GM19025 (cell line): ENCODE results near the gene PBX4.

Source experiments
- ATAC-seq: cut with Tn5 transposase; IDR thresholded peaks from one replicate; pipeline ENCODE4 v1.9.1; 2021; ENCODE audit warnings: mild to moderate bottlenecking, low read depth, moderate library complexity; ENCODE audit not compliant: unreplicated experiment

Gene PBX4

DNA sequence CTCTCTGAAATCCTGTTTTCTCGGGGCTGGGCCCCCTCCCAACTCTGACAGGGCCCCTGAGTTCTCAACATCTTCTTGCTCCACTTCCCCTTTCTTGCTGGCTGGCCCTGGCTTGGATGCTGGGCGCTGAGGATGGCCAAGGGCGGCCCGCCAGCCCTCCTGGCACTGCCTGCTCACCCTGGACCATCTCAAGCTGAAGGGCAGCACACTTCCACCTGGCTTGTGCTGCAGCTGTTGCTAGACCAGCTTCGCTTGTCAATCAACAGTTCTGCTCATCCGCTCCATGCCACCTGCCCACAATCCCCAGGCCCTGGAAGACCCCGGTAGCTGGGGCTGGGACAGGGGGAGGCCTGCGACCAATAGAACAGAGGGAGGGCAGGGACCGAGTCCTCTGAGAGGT is 31.8 kb upstream of the PBX4 start:
- no peak for ATAC-seq

DNA sequence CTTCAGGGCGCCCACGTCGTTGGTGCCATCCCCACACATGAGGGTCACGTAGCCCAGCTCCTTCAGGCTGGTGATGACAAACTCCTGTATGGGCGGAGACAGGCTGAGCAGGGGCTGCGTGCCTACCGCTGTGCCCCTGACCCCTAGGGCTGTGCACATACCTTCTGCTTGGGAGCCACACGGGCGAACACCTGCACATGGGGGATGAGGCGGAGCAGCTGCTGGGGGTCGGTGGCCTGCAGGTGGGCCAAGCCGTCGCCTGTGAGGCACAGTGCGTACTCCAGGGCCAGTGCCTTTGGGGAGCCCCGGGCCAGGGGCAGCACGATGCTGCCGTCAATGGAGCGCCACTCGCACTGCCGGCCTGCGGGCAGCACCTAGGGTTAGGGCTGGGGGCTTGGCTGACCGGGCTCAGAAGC is 31.1 kb upstream of the PBX4 start:
- no peak for ATAC-seq

DNA sequence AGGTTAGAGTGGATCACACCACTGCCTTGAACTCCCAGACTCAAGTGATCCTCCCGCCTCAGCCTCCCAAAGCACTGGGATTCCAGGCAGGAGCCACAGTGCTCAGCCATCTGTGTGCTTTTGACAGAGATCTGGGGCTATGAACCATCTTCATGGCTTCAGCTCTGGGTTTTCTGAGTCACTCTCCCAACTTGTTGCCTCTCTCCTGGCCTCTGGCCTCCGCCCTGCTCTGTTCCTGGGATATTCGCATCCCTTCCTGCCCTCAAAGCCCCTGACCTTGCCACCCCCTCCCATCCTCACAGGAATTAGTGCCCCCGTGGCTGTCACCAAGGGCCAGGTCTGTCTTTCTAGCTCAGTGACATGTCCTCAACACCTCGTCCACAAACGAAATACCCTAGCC is 30.7 kb upstream of the PBX4 start:
- no peak for ATAC-seq

DNA sequence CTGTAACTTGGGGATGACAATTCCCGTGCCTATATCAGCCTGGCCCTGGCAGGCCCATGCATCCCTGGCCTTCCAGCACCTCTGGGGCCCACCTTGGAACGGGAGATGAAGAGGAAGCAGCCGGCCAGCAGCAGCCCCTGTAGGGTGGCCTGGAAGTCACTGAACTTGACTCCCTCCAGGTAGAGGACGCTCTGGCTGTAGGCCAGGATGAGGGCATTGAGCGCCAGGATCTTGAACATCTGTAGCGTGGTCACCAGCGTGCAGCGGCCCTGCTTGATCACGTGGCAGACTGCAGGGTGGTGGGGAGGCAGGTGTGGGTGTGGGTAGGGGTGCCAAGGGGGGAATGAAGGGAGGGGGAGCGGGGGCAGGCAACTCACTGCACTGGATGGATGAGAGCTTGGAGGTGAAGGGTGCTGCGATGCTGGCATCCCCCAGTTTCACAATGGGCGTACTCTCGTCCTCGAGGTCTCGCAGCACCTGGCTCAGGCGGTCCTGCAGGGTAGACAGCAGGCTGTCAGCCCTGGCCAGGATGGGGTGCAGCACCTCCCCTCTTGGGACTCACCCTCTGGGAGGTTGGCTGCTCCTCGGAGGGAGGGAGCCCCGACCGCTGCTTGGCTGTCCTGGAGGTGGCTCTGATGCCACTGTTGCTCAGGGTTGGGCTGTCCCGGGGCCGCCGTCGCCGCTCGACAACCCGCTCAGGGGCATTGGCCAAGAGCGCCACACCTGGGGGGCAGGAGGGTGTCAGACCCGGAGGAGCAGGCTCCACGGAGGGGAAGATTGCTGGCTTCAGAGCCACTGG is 28.7 kb upstream of the PBX4 start:
- ATAC-seq, result no peak

DNA sequence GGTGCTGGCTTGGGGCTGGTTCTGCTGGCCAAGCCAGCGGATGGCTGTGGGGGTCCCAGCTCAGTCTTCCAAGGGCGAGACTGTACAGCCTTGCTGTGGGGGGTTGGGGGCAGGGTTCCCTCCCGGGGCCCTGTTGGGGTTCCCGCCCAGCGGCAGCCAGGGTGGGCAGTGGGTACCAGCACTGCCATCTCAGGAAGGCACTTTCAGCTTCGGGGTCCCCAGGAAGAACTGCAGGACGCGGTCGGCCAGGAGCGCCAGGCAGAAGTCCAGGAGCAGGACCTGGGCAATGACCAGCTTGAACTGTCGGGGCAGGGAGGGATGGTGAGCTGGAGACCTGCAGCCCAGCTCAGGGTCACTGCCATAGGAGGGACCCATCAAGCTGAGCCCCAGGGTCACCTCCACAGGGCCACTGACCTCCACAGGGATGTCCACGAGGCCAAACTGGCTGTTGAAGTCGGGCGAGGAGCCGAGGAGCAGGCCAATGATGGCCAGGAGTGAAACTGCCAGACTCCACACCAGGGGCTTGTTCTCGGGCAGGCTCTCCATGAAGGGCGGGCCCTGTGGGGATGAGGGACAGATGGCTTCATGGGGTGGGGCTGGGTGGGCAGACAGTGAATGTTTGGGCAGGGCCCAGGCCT is 26.9 kb upstream of the PBX4 start:
- no peak for ATAC-seq

DNA sequence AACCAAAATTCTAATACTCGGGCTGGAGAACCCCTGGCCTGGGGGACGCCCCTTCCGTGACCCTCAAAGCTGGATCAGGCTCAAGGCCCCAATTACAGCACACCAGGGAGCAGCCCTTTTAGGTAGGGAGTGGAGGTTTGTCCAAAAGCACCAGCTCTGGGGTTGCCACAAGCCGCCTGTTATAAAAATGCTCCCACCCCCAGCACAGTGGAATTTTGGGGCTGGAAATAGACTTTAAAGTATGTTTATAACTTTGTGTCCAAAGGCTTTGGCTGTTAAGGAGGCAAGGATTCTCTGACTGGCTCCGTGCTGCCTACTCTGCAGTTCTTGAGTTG is 25.5 kb upstream of the PBX4 start:
- no peak for ATAC-seq

DNA sequence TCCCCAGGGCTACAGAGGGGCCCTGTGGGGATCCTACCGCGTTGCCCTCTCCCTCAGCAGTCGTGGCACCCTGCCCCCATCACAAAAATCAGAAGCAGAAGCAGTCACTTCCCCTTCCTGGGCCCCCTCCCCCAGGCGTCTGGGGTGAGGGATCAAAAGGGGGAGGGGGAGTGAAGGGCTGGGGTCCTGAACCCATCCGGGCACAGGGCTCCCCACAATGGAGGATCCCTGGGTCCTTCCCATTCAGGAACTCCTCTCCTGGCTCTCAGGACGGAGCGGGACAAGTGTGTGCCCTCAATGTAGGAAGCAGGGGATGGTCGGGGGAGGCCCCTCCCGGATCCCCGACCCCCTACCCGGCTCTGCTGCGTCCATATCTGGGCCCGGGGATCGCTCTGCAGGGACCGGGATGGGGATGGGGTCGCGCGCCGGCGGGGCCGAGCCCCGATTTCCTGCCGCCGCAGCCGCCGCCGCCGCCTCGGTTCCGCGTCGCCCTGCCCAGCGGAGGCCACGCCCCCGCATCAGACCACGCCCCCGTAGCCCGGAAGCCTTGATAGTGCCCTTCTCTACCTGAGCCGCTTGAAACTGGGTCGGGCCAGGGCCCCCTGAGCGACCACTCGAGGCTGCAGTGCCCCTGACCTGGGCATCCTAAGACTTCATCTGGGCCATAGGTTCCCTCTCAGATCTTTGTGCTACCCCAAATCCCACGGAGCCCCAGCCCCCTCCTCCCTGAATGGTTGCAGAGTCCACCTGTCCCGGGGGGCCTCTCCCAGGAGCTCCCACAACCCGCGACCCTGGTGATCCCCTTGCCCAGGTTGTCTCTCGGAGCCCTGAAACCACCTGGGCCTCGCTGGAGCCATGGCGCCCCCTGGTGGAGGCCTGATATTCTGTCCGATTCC is 24.9 kb upstream of the PBX4 start, which contains the start of gene GMIP:
GMIP (minus strand) TSS at position 500 of the 896 bp plus-strand sequence; CDS start at position 372, 128 bp downstream.
- ATAC-seq, result no peak

DNA sequence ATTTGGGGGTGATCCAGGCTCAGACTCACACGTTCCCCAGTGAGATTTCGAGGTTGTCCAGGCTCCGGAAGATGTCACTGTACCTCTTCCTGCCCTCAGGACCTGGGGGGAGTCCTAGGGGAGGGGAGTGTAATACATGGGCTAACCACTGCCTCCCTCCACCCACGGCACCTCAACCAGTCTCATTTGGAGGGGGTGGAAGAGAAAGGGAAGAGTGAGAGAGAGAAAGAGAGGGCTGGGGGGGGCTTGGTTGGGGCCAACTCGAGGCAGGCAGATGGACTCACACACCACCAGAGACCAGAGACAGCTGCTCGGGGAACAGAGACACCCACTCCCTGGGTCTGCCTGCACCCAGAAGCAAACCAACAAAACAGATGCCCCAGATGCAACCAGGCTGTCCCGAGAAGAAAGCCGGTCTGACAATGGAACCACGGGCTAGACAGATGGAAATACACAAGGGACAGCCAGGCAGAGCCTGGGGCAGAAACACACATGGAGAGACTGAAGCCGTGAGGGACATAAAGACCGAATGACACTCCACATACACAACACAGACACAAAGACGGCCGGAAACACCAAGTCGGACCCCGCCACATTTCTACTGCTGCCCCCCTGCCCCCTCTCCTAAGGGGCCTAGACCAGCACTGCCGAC is 24.1 kb upstream of the PBX4 start:
- ATAC-seq, result no peak

DNA sequence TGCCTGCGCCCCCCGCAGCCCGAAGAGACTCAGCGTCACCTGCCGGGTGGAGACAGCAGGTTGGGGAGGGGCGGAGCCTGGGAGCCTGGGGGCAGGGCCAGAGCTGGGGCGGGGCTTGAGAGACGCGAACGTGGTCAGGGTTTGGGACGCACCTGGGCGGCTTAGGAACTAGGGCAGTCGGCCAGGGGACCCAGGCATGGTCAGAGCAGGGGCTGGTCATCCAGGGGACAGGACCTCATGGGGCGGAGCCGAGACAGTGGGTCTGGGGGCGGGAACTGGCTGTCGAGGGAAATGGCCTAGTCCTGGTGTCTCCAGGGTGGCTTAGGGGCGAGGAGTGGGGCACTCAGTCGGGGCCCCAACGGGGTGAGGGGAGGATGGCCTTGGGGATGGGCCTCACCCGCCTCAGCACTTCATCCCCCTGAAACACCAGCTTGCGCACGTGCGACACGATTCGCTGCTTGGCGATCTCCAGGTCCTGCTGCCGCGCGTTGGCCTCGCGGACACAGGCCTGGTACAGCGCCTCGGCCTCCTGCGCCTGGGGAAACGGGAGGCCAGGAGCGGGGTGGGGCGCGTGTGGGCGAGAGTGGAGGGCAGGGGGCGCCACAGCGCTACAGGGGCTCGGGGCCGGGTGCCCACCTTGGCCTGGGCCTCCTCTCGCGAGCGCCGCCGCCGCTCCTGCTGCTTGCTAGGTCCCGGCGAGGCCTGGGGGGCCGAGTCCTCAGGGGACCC is 19.2 kb upstream of the PBX4 start:
- ATAC-seq, result no peak

DNA sequence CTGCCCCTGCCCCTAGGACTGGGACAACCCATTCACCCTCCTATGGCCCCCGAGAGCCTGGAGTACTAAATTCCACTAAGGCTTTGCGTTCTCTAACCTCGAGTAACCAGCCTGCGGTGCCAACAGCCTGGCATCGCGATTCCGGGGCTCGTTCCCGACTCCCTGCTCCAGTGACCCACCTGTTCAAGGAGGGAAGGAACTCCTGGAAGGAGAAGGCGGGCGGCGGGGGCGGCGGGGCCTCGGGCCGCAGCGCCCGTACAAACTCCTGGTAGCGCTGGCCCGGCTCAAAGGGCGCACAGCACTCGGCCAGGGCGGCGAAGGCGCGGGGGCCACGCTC is 18.7 kb upstream of the PBX4 start:
- ATAC-seq, result no peak

DNA sequence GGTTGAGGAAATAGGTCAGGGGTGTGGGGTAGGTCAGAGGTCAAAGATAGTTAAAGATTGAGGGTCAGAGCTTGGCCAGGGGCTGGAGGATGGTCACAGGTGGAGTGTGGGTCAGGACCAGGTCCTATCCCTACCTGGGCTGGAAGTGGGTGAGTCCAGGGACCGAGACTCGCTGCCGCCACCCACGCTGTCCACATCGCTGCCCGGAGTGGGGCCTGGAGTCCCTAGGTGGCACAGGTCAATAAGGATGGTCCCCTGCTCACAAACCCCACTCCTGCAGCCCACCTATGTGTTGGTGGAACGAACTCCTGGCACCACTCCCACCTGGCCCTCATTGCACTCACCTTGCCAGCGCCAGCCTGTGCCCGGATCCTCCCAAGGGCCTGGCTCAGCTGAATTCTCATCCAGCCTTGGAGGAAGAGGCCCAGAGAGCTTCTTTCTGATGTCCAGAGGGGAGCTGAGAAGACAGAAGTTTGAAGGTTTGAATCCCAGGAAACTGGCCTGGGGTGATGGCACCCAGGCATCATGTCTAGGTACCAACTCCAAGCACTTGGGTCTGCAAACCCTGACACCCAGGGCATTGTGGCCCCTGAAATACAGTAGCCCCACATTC is 18.2 kb upstream of the PBX4 start:
- ATAC-seq, result no peak

DNA sequence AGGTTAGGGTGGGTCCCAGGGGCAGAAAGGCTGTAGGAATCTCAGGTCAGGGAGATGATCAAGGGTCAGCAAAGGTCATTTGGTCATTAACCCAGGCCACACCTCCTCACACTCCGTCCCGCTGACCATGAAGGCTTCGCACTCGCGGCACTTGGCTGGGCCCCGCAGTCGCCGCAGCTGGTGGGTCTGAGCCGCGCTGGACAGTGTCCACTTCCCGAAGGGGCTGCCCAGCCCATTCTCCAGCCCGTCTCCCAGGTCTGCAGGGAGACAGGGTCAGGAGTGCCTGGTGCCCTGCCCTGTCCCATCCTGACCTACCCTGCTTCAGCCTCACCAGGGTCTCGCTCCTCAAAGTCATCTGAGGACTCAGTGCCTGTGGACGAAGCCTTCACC is 16.8 kb upstream of the PBX4 start:
- no peak for ATAC-seq

DNA sequence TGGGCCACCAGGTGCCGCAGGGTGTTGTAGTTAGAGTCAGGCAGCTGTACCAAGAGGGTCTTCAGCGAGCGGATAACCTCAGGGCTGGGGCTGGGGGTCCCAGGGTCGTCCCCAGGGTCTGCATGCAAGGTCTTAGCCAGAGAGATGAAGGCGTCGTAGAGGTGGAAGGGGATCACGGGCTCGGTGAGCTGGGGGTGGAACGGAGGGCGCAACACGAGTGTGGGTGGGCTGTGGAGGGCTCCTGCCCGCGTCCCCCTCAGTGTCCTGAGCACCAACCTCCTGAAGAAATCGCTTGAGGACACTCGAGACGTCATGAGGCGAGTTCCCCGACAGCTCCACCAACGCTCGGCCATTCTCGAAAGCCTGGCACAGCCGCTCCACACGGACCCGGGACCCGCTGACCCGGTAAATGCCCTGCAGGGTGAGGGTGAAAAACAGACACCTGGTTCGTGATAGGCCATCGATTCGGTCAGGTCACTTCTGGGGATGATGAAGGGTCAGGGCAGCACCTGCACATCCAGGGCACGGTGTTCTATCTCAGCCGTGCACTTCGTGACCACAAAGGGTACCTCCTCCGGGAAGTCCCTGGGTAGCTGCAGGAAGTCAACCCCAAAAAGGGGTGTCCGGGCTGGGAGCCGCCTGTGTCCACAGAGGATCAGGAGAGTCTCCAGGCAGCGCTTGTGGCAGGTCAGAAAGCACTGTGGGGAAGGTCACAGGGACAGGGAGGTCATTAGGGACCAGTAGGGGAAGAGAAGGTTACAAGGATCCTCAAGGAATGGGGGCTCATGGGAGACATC is 16.2 kb upstream of the PBX4 start:
- ATAC-seq, result no peak

DNA sequence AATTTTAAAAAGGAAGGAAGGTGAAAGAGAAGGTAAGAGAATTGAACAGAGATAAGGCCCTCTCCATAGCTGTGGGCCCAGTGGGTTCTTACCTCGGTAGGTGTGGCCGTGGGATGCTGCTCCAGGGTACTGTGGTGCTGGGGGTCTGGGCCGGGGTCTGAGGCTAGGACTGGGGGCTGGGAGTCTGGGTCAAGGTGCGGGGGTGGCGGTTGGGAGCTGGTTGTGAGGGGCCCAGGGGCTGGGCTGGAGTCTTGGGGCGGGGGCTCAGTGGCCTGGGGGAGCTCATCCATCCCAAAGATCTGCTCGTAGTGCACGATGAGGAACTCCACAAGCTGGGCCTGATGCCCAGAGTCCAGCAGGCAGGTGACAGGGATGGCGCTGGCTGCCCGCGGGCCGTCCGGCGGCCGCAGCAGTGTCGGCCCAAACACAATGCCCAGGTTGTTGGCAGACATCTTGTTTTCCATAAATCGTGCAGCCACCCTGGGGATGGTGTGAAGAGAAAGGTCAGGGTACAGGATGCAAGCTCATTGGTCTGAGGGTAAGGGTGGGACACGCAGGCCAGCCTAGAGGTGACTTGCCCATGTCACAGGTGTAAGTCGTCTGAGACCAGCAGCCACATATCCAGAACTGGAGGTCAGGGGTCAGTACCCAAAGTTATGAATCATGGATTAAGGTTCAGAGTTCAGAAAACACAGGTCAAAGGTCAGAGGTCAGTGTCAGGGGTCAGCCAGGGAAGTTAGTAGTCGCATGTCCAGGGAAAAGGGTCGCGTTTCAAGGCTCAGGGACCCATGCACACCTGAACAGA is 15.4 kb upstream of the PBX4 start:
- no peak for ATAC-seq

DNA sequence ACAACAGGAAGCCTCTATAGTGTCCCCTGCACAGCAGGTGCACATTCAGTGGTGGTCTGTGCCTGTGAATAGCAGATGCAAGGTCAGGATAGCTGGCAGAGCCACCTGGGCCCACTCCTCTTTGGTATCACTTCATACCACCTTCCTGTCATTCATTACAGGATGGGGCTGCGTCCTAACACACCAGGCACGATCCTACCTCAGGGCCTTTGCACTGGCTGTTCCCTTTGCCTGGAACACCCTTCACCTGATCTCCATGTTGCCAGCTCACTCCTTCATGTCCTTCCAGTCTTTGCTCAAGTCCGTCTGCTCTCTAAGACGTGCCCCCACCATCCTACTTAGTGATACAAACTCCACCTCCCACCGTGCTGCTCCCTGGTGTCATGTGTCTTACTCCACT is 14.2 kb upstream of the PBX4 start:
- ATAC-seq, result no peak

DNA sequence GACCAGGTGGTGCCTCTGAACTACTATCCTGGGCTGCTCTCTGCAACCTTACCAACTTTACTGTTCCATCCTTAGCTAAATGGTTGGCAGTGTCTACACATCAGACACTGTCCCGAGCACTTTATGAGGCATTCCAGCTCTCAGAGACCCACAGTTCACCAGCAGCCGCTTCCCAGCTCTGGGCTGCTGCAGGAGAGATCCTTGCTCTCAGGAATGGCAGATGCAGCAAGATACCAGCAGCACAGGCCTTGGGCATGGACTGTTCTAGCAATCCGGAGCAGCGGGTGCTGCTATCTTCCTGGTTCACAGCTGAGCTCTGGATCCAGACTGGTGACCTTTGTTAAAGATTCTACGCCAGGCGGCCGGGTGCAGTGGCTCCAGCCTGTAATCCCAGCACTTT is 12.9 kb upstream of the PBX4 start:
- ATAC-seq, result no peak

DNA sequence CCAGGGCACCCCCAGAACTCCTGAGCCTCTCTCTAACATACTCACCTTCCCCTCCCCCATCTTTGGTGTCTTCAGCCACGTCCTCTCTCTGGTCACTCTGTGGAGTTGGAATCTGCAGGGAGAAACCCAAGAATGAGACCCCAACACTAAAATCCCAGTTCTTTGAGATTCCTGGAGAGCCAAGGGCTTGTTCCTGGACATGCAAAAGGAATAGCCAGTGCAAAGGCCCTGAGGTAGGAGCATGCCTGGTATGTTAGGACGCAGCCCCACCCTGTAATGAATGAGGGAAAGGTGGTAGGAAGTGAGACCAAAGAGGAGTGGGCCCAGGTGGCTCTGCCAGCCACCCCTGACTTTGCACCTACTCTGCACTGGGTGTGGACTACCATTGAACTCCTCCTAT is 11.9 kb upstream of the PBX4 start:
- ATAC-seq, result no peak

DNA sequence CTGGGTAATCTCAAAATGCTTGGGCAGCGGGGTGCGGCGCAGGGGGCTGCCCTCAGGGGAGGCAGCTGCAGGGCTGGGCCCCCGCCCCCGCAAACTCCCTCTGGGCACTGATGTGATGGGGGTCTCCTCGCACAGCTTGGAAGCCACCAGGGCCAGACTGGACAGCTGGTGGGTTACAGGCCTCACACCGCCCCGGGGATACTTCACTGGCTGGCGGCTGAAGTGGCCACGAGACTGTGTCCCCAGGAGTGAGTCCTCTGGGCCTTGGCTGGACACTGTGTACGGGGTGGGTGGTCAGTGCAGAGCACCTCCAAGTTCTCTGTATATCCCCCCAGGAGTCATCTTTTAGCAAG is 11.6 kb upstream of the PBX4 start:
- no peak for ATAC-seq
